Activated T-cell treated with anti-CD3 and anti-CD28 coated beads, Interleukin-2, amount 50 U/mL, for 4 hours (primary cell): ENCODE results near the gene RMND5B. TPM values are rescaled to one million over a fixed set of nuclear protein-coding genes. Genes with fewer than 3 reads are reported as not detected.
"Not testable (repeated sequence)": the region's sequence is repeated elsewhere in the genome, so short reads cannot be mapped to it uniquely, and the experiment has no call there.

ENCODE experiments used
- ATAC-seq, 2 donors: fragments of 200-7000 bp; cut with Tn5 transposase; one replicate each; pipeline ENCODE4 v1.10.0; 2021
- DNase-seq: peaks from one replicate; pipeline ENCODE4 v3.0.0-alpha.2; 2020
- H3K27me3 Mint-ChIP-seq: one replicate; pipeline ENCODE4 v1.8.0; 2021; ENCODE audit warnings: low read depth, mixed read lengths
- H3K36me3 Mint-ChIP-seq: one replicate; pipeline ENCODE4 v1.8.0; 2022; ENCODE audit warnings: mixed read lengths; ENCODE audit not compliant: insufficient read depth
- H3K4me1 Mint-ChIP-seq: one replicate; pipeline ENCODE4 v1.8.0; 2021; ENCODE audit warnings: low read depth, mixed read lengths
- H3K4me3 Mint-ChIP-seq: one replicate; pipeline ENCODE4 v1.8.0; 2021; ENCODE audit warnings: mild to moderate bottlenecking, moderate library complexity, mixed read lengths
- H3K9me3 Mint-ChIP-seq: one replicate; pipeline ENCODE4 v1.8.0; 2021; ENCODE audit warnings: mixed read lengths
- total RNA-seq, 3 donors: library from RNA; stranded (reverse); gene quantifications; one replicate each; pipeline ENCODE4 v1.2.1, GENCODE V29; 2021

The RMND5B gene
- 10 to 100 TPM; 34.6 to 41.2 (median 35.8) TPM for total RNA-seq

GRCh38 chr5:178130576-178131445 lies at the start of gene RMND5B:
TSS of gene RMND5B (plus strand) at chr5:178131014. CDS start at chr5:178138120, 7,106 bp downstream.
- Mint-ChIP-seq H3K36me3 (peaks cover 15% of the 10 kb centered on the region), H3K9me3 (no peaks in the 10 kb centered on the region), H3K4me1 (peaks cover 25% of the 10 kb centered on the region), H3K4me3 (peak within 1 kb of the TSS; percentile 89), H3K27me3 (no peaks in the 10 kb centered on the region)
- DNase-seq (peak; percentile 71), ATAC-seq (peak; percentile 93 to 96)

- DNase-seq, result no peak
- Mint-ChIP-seq H3K9me3 (no peaks in the 10 kb centered on the region), H3K27me3 (peaks cover 14% of the 10 kb centered on the region), H3K36me3 (no peaks in the 10 kb centered on the region), H3K4me1 (no peaks in the 10 kb centered on the region), H3K4me3 (no peak overlapping the region)
- no peak for ATAC-seq
Measured at GRCh38 chr5:178081571-178082243, 49.1 kb upstream of the RMND5B start.

GRCh38 chr5:178083922-178084321 lies 46.9 kb upstream of the RMND5B start:
- Mint-ChIP-seq H3K36me3 (no peaks in the 10 kb centered on the region), H3K27me3 (peaks cover 14% of the 10 kb centered on the region), H3K4me3 (no peak overlapping the region), H3K9me3 (no peaks in the 10 kb centered on the region), H3K4me1 (no peaks in the 10 kb centered on the region)
- ATAC-seq (no peak), DNase-seq (no peak)

GRCh38 chr5:178085316-178085715 lies 45.5 kb upstream of the RMND5B start:
- peaks cover 16% of the 10 kb centered on the region for H3K27me3 Mint-ChIP-seq
- DNase-seq (no peak), ATAC-seq (no peak)
- H3K9me3 Mint-ChIP-seq, result no peaks in the 10 kb centered on the region
- H3K36me3 Mint-ChIP-seq, result no peaks in the 10 kb centered on the region
- H3K4me1 Mint-ChIP-seq, result no peaks in the 10 kb centered on the region
- H3K4me3 Mint-ChIP-seq, result no peak overlapping the region

GRCh38 chr5:178086266-178086665 lies 44.5 kb upstream of the RMND5B start:
- Mint-ChIP-seq H3K4me1 (no peaks in the 10 kb centered on the region), H3K9me3 (peaks cover 2% of the 10 kb centered on the region), H3K4me3 (no peak overlapping the region), H3K36me3 (no peaks in the 10 kb centered on the region), H3K27me3 (peaks cover 16% of the 10 kb centered on the region)
- DNase-seq, result no peak
- ATAC-seq, result no peak

GRCh38 chr5:178087199-178087598 lies 43.6 kb upstream of the RMND5B start:
- H3K9me3 Mint-ChIP-seq, DNase-seq, H3K36me3 Mint-ChIP-seq, H3K4me1 Mint-ChIP-seq, ATAC-seq, H3K4me3 Mint-ChIP-seq: not testable (repeated sequence)
- H3K27me3 Mint-ChIP-seq, result peaks cover 16% of the 10 kb centered on the region

- Mint-ChIP-seq H3K9me3 (peaks cover 4% of the 10 kb centered on the region), H3K36me3 (no peaks in the 10 kb centered on the region), H3K4me1 (peaks cover 17% of the 10 kb centered on the region), H3K4me3 (no peak overlapping the region), H3K27me3 (peaks cover 5% of the 10 kb centered on the region)
- ATAC-seq (no peak), DNase-seq (no peak)
Measured at GRCh38 chr5:178090856-178091255, 40.0 kb upstream of the RMND5B start.

- Mint-ChIP-seq H3K4me3 (no peak overlapping the region), H3K9me3 (peaks cover 4% of the 10 kb centered on the region), H3K27me3 (peaks cover 8% of the 10 kb centered on the region), H3K36me3 (no peaks in the 10 kb centered on the region), H3K4me1 (peaks cover 20% of the 10 kb centered on the region)
- ATAC-seq (no peak), DNase-seq (no peak)
Measured at GRCh38 chr5:178093134-178093533, 37.7 kb upstream of the RMND5B start.

GRCh38 chr5:178094345-178094744 lies 36.5 kb upstream of the RMND5B start:
- peaks cover 20% of the 10 kb centered on the region for H3K4me1 Mint-ChIP-seq
- ATAC-seq (peak in 1 of 2 donors; percentile 23), DNase-seq (no peak)
- H3K36me3 Mint-ChIP-seq, result no peaks in the 10 kb centered on the region
- H3K9me3 Mint-ChIP-seq, result peaks cover 4% of the 10 kb centered on the region
- H3K4me3 Mint-ChIP-seq, result peak overlapping the region; percentile 30
- H3K27me3 Mint-ChIP-seq, result peaks cover 6% of the 10 kb centered on the region

GRCh38 chr5:178098685-178099084 lies 32.1 kb upstream of the RMND5B start:
- DNase-seq (no peak), ATAC-seq (no peak)
- Mint-ChIP-seq H3K27me3 (peaks cover 6% of the 10 kb centered on the region), H3K9me3 (no peaks in the 10 kb centered on the region), H3K36me3 (no peaks in the 10 kb centered on the region), H3K4me1 (peaks cover 12% of the 10 kb centered on the region), H3K4me3 (no peak overlapping the region)

- H3K4me3 Mint-ChIP-seq, result no peak overlapping the region
- ATAC-seq (no peak), DNase-seq (no peak)
- H3K4me1 Mint-ChIP-seq, result peaks cover 9% of the 10 kb centered on the region
- H3K27me3 Mint-ChIP-seq, result no peaks in the 10 kb centered on the region
- H3K36me3 Mint-ChIP-seq, result no peaks in the 10 kb centered on the region
- no peaks in the 10 kb centered on the region for H3K9me3 Mint-ChIP-seq
Measured at GRCh38 chr5:178103612-178104011, 27.2 kb upstream of the RMND5B start.

GRCh38 chr5:178104492-178104891 lies 26.3 kb upstream of the RMND5B start:
- Mint-ChIP-seq H3K4me1 (peaks cover 9% of the 10 kb centered on the region), H3K27me3 (no peaks in the 10 kb centered on the region), H3K4me3 (no peak overlapping the region), H3K36me3 (no peaks in the 10 kb centered on the region), H3K9me3 (no peaks in the 10 kb centered on the region)
- DNase-seq (no peak), ATAC-seq (no peak)

GRCh38 chr5:178106086-178106485 lies 24.7 kb upstream of the RMND5B start:
- H3K4me3 Mint-ChIP-seq, result no peak overlapping the region
- no peaks in the 10 kb centered on the region for H3K36me3 Mint-ChIP-seq
- H3K4me1 Mint-ChIP-seq, result peaks cover 9% of the 10 kb centered on the region
- no peak for ATAC-seq
- H3K9me3 Mint-ChIP-seq, result no peaks in the 10 kb centered on the region
- H3K27me3 Mint-ChIP-seq, result no peaks in the 10 kb centered on the region
- no peak for DNase-seq

GRCh38 chr5:178106556-178107239 lies 24.1 kb upstream of the RMND5B start:
- H3K9me3 Mint-ChIP-seq, result no peaks in the 10 kb centered on the region
- DNase-seq (no peak), ATAC-seq (no peak)
- peaks cover 9% of the 10 kb centered on the region for H3K4me1 Mint-ChIP-seq
- H3K4me3 Mint-ChIP-seq, result no peak overlapping the region
- no peaks in the 10 kb centered on the region for H3K36me3 Mint-ChIP-seq
- no peaks in the 10 kb centered on the region for H3K27me3 Mint-ChIP-seq
